Smooth muscle cell (in vitro differentiated cells): Measurements from ENCODE around the gene ARL14EPL. TPM values are rescaled to one million over a fixed set of nuclear protein-coding genes. Genes with fewer than 3 reads are reported as not detected.

Experiments used
- DNase-seq: peaks from one replicate; lab custom pipeline; 2025; ENCODE audit not compliant: unreplicated experiment; lab: John Stamatoyannopoulos, UW
- H2AFZ ChIP-seq: fragments of 200-600 bp; sonication (generic); 2 replicates; pipeline ENCODE4 v1.6.0; 2016; ENCODE audit warnings: antibody characterized with exemption, low read depth, mild to moderate bottlenecking
- H3F3A ChIP-seq: fragments of 200-600 bp; sonication (generic); 2 replicates; pipeline ENCODE4 v1.6.0; 2017; ENCODE audit warnings: antibody characterized with exemption, low read depth
- H3K27ac ChIP-seq: fragments of 200-600 bp; sonication (generic); 2 replicates; pipeline ENCODE4 v1.5.1; 2016; ENCODE audit warnings: low read depth, mild to moderate bottlenecking
- H3K27me3 ChIP-seq: fragments of 200-600 bp; sonication (generic); 2 replicates; pipeline ENCODE4 v1.6.1; 2016; ENCODE audit warnings: low read depth, mild to moderate bottlenecking
- H3K36me3 ChIP-seq: fragments of 200-600 bp; sonication (generic); 2 replicates; pipeline ENCODE4 v1.5.1; 2016; ENCODE audit warnings: low read depth
- H3K4me1 ChIP-seq: fragments of 200-600 bp; sonication (generic); 2 replicates; pipeline ENCODE4 v1.5.1; 2016; ENCODE audit warnings: low read depth
- H3K4me2 ChIP-seq: fragments of 200-600 bp; sonication (generic); 2 replicates; pipeline ENCODE4 v1.6.0; 2016; ENCODE audit warnings: mild to moderate bottlenecking
- H3K4me3 ChIP-seq: fragments of 200-600 bp; sonication (generic); 2 replicates; pipeline ENCODE4 v1.5.1; 2016; ENCODE audit warnings: mild to moderate bottlenecking
- H3K79me2 ChIP-seq: fragments of 200-600 bp; sonication (generic); 2 replicates; pipeline ENCODE4 v1.6.0; 2016; ENCODE audit warnings: low read depth, mild to moderate bottlenecking
- H3K9ac ChIP-seq: fragments of 200-600 bp; sonication (generic); 2 replicates; pipeline ENCODE4 v1.6.0; 2016; ENCODE audit warnings: low read depth
- H3K9me3 ChIP-seq: fragments of 200-600 bp; sonication (generic); replicated peaks from 2 replicates; pipeline ENCODE4 v1.5.1; 2016; ENCODE audit warnings: low read depth
- H4K20me1 ChIP-seq: fragments of 200-600 bp; sonication (generic); 2 replicates; pipeline ENCODE4 v1.6.0; 2016; ENCODE audit warnings: low read depth
- CTCF ChIP-seq: fragments of 200-600 bp; sonication (generic); IDR thresholded peaks from 2 replicates; pipeline ENCODE4 v1.5.1; 2017; ENCODE audit warnings: borderline replicate concordance, mild to moderate bottlenecking, antibody characterized with exemption; ENCODE audit not compliant: insufficient read depth, poor library complexity, severe bottlenecking
- WGBS: methylation state at CpG from one replicate; pipeline ENCODE4 v1.1.7; 2016; ENCODE audit warnings: low lambda C conversion rate; 5-methylcytosine and 5-hydroxymethylcytosine counted together
- polyA plus RNA-seq: library from polyadenylated mRNA; unstranded; fragments of >200 nt; fragmentation: Nextera tagmentation; extraction: Ambion mirVana; gene quantifications from 2 replicates; pipeline ENCODE4 v1.2.1, GENCODE V29; 2016
- total RNA-seq: library from RNA; depleted of rRNA; stranded (reverse); fragments of >200 nt; gene quantifications from 2 replicates; pipeline ENCODE4 v1.2.3, GENCODE V29; 2014

Gene ARL14EPL
- total RNA-seq, result not detected in 2 replicates
- not detected in 2 replicates for polyA plus RNA-seq

GRCh38 chr5:116032094-116032517 is at the start of gene ARL14EPL:
Gene ARL14EPL, plus strand, starts transcription at chr5:116032472. Its CDS starts 18,994 bp downstream, at chr5:116051466.
- no peak for TF ChIP-seq CTCF
- no peaks in the 10 kb centered on the region for H3K4me1 ChIP-seq
- H3K79me2 ChIP-seq, result no peaks in the 10 kb centered on the region
- H3K9me3 ChIP-seq, result no peaks in the 10 kb centered on the region
- peak within 1 kb of the TSS; percentile 65 for H3K4me2 ChIP-seq
- no peaks in the 10 kb centered on the region for H3K36me3 ChIP-seq
- no peak within 1 kb of the TSS for H2AFZ ChIP-seq
- no peak for DNase-seq
- no peak within 1 kb of the TSS for H3K9ac ChIP-seq
- H3F3A ChIP-seq, result no peaks in the 10 kb centered on the region
- H3K27me3 ChIP-seq, result no peaks in the 10 kb centered on the region
- H3K4me3 ChIP-seq, result no peak within 1 kb of the TSS
- H3K27ac ChIP-seq, result no peak within 1 kb of the TSS
- WGBS, result 57% methylated on average over 9 of the region's 9 CpGs
- no peaks in the 10 kb centered on the region for H4K20me1 ChIP-seq

GRCh38 chr5:115983519-115983918 is 48.8 kb upstream of the ARL14EPL start:
- H2AFZ ChIP-seq, result no peak overlapping the region
- WGBS, result 97% methylated on average over 1 of the region's 1 CpG
- H3K4me1 ChIP-seq, result no peaks in the 10 kb centered on the region
- TF ChIP-seq CTCF, result no peak
- no peaks in the 10 kb centered on the region for H4K20me1 ChIP-seq
- H3K4me3 ChIP-seq, result no peak overlapping the region
- no peak overlapping the region for H3K27ac ChIP-seq
- H3F3A ChIP-seq, result peaks cover 2% of the 10 kb centered on the region
- no peak overlapping the region for H3K4me2 ChIP-seq
- H3K9ac ChIP-seq, result no peak overlapping the region
- H3K79me2 ChIP-seq, result no peaks in the 10 kb centered on the region
- no peaks in the 10 kb centered on the region for H3K36me3 ChIP-seq
- H3K9me3 ChIP-seq, result no peaks in the 10 kb centered on the region
- H3K27me3 ChIP-seq, result no peaks in the 10 kb centered on the region
- DNase-seq, result no peak

GRCh38 chr5:115985802-115986757 is 46.2 kb upstream of the ARL14EPL start:
- Histone ChIP-seq H2AFZ (no peak overlapping the region), H3K27ac (no peak overlapping the region), H3K4me3 (no peak overlapping the region), H4K20me1 (no peaks in the 10 kb centered on the region), H3K9me3 (no peaks in the 10 kb centered on the region), H3K4me2 (no peak overlapping the region), H3K4me1 (no peaks in the 10 kb centered on the region), H3K9ac (no peak overlapping the region), H3F3A (no peaks in the 10 kb centered on the region), H3K27me3 (no peaks in the 10 kb centered on the region), H3K36me3 (no peaks in the 10 kb centered on the region), H3K79me2 (no peaks in the 10 kb centered on the region)
- 90% methylated on average over 10 of the region's 10 CpGs for WGBS
- no peak for DNase-seq
- TF ChIP-seq CTCF, result no peak
